H9 (cell line): Measurements from ENCODE around the gene MIS12. TPM values are rescaled to one million over a fixed set of nuclear protein-coding genes. Genes with fewer than 3 reads are reported as not detected.

Source experiments
- DNase-seq: peaks from one replicate; pipeline ENCODE4 v3.0.0-alpha.2; 2017
- H2AFZ ChIP-seq: one replicate; pipeline ENCODE4 v1.6.1; 2013; ENCODE audit warnings: mild to moderate bottlenecking, low read length, control low read depth, moderate library complexity
- H2AK5ac ChIP-seq: 2 replicates; pipeline ENCODE4 v1.6.1; 2013; ENCODE audit warnings: low read length, control low read depth, mixed read lengths; ENCODE audit not compliant: insufficient read length
- H2BK120ac ChIP-seq: one replicate; pipeline ENCODE4 v1.6.1; 2013; ENCODE audit warnings: low read depth, mild to moderate bottlenecking, low read length, control low read depth, inconsistent platforms; ENCODE audit not compliant: poor library complexity, severe bottlenecking
- H2BK12ac ChIP-seq: 2 replicates; pipeline ENCODE4 v1.6.1; 2013; ENCODE audit warnings: low read length, control low read depth, mixed read lengths, low read depth; ENCODE audit not compliant: insufficient read length
- H2BK15ac ChIP-seq: 2 replicates; pipeline ENCODE4 v1.6.1; 2013; ENCODE audit warnings: low read depth, low read length, control low read depth
- H2BK20ac ChIP-seq: one replicate; pipeline ENCODE4 v1.6.1; 2013; ENCODE audit warnings: low read depth, mild to moderate bottlenecking, low read length, control low read depth, inconsistent platforms; ENCODE audit not compliant: poor library complexity, severe bottlenecking
- H2BK5ac ChIP-seq: 2 replicates; pipeline ENCODE4 v1.6.1; 2013; ENCODE audit warnings: low read length, control low read depth, mixed read lengths; ENCODE audit not compliant: insufficient read length
- H3K14ac ChIP-seq: 2 replicates; pipeline ENCODE4 v1.6.1; 2013; ENCODE audit warnings: low read length, control low read depth; ENCODE audit not compliant: insufficient read depth
- H3K18ac ChIP-seq: 2 replicates; pipeline ENCODE4 v1.6.1; 2013; ENCODE audit warnings: low read depth, mild to moderate bottlenecking, mixed read lengths, low read length, control low read depth; ENCODE audit not compliant: insufficient read length
- H3K23ac ChIP-seq: 2 replicates; pipeline ENCODE4 v1.6.1; 2013; ENCODE audit warnings: low read length, control low read depth, mixed read lengths, low read depth; ENCODE audit not compliant: insufficient read length
- H3K23me2 ChIP-seq: 2 replicates; pipeline ENCODE4 v1.6.1; 2013; ENCODE audit warnings: low read depth, mild to moderate bottlenecking, mixed read lengths, low read length, control low read depth; ENCODE audit not compliant: insufficient read length, poor library complexity, severe bottlenecking
- H3K27ac ChIP-seq: 2 replicates; pipeline ENCODE4 v1.5.1; 2013; ENCODE audit warnings: low read length, control low read depth, mixed read lengths, low read depth; ENCODE audit not compliant: insufficient read length
- H3K27me3 ChIP-seq: 2 replicates; pipeline ENCODE4 v1.6.1; 2013; ENCODE audit warnings: low read length, control low read depth, inconsistent platforms; ENCODE audit not compliant: insufficient read depth
- H3K4ac ChIP-seq: 2 replicates; pipeline ENCODE4 v1.6.1; 2013; ENCODE audit warnings: low read depth, mild to moderate bottlenecking, control low read depth, inconsistent platforms, low read length, moderate library complexity
- H3K4me1 ChIP-seq: 2 replicates; pipeline ENCODE4 v1.6.1; 2013; ENCODE audit warnings: low read length, control low read depth, inconsistent platforms; ENCODE audit not compliant: insufficient read depth
- H3K4me2 ChIP-seq: 2 replicates; pipeline ENCODE4 v1.6.1; 2013; ENCODE audit warnings: low read length, control low read depth, mixed read lengths; ENCODE audit not compliant: insufficient read length, insufficient read depth
- H3K56ac ChIP-seq: 2 replicates; pipeline ENCODE4 v1.6.1; 2013; ENCODE audit warnings: low read depth, mild to moderate bottlenecking, mixed read lengths, low read length, control low read depth; ENCODE audit not compliant: insufficient read length
- H3K79me1 ChIP-seq: 2 replicates; pipeline ENCODE4 v1.6.1; 2013; ENCODE audit warnings: low read depth, mild to moderate bottlenecking, moderate library complexity, low read length, control low read depth, inconsistent platforms; ENCODE audit not compliant: insufficient read depth, poor library complexity, severe bottlenecking
- H3K79me2 ChIP-seq: 2 replicates; pipeline ENCODE4 v1.6.1; 2013; ENCODE audit warnings: low read length, control low read depth, inconsistent platforms; ENCODE audit not compliant: insufficient read depth
- H3K9ac ChIP-seq: 2 replicates; pipeline ENCODE4 v1.6.1; 2013; ENCODE audit warnings: low read length, control low read depth, mixed read lengths; ENCODE audit not compliant: insufficient read length; ENCODE audit errors: extremely low read depth
- H3K9me3 ChIP-seq: one replicate; pipeline ENCODE4 v1.6.1; 2013; ENCODE audit warnings: low read depth, low read length, inconsistent platforms; ENCODE audit not compliant: control insufficient read depth
- H3T11ph ChIP-seq: one replicate; pipeline ENCODE4 v1.6.1; 2013; ENCODE audit warnings: mild to moderate bottlenecking, low read length, control low read depth, inconsistent platforms
- H4K20me1 ChIP-seq: one replicate; pipeline ENCODE4 v1.6.1; 2013; ENCODE audit not compliant: control insufficient read depth, insufficient read length, insufficient read depth
- H4K5ac ChIP-seq: 2 replicates; pipeline ENCODE4 v1.6.1; 2013; ENCODE audit warnings: low read depth, mild to moderate bottlenecking, mixed read lengths, low read length, control low read depth; ENCODE audit not compliant: insufficient read length
- H4K8ac ChIP-seq: replicated peaks from 2 replicates; pipeline ENCODE4 v1.6.1; 2013; ENCODE audit warnings: low read length, control low read depth, mixed read lengths, low read depth; ENCODE audit not compliant: insufficient read length
- H4K91ac ChIP-seq: 2 replicates; pipeline ENCODE4 v1.6.1; 2013; ENCODE audit warnings: low read depth, mild to moderate bottlenecking, moderate library complexity, mixed read lengths, low read length, control low read depth; ENCODE audit not compliant: insufficient read length
- H3K27ac Mint-ChIP-seq, 3 experiments: 2 replicates in 2 of 3; 3 replicates in 1 of 3; pipeline ENCODE4 v1.8.0; 2020 to 2021; ENCODE audit warnings: mixed read lengths in 3 of 3, mild to moderate bottlenecking in 1 of 3, moderate library complexity in 1 of 3
- H3K27me3 Mint-ChIP-seq: 2 replicates; pipeline ENCODE4 v1.8.0; 2021; ENCODE audit warnings: low read depth, mild to moderate bottlenecking, moderate library complexity, mixed read lengths
- H3K36me3 Mint-ChIP-seq, 3 experiments: 2 replicates in 2 of 3; 3 replicates in 1 of 3; pipeline ENCODE4 v1.8.0; 2020 to 2021; ENCODE audit warnings: low read depth in 3 of 3, mixed read lengths in 3 of 3; ENCODE audit not compliant: insufficient read depth in 1 of 3
- H3K4me1 Mint-ChIP-seq, 2 experiments: 2 replicates each; pipeline ENCODE4 v1.8.0; 2020; ENCODE audit warnings: mixed read lengths in 2 of 2
- H3K4me3 Mint-ChIP-seq, 2 experiments: 2 replicates in 1 of 2; 3 replicates in 1 of 2; pipeline ENCODE4 v1.8.0; 2020 to 2021; ENCODE audit warnings: mild to moderate bottlenecking in 2 of 2, mixed read lengths in 2 of 2, moderate library complexity in 1 of 2
- H3K9me3 Mint-ChIP-seq, 2 experiments: 2 replicates in 1 of 2; 3 replicates in 1 of 2; pipeline ENCODE4 v1.8.0; 2020; ENCODE audit warnings: mild to moderate bottlenecking in 2 of 2, mixed read lengths in 2 of 2, moderate library complexity in 1 of 2
- WGBS: extraction: QIAGEN DNeasy Blood & Tissue Kit; methylation state at CpG from one replicate; pipeline ENCODE4 v1.1.7; 2013; ENCODE audit warnings: missing lambda C conversion rate, low lambda C conversion rate, mixed read lengths; ENCODE audit not compliant: insufficient read length; ENCODE audit errors: extremely low coverage; 5-methylcytosine and 5-hydroxymethylcytosine counted together
- total RNA-seq: library from RNA; stranded (reverse); gene quantifications from 2 replicates; pipeline ENCODE4 v1.2.1, GENCODE V29; 2021
- TF ChIP-seq, protein P1 (sequence below): fragments of 200-600 bp; sonication (generic); conservative IDR thresholded peaks from 3 replicates; pipeline ENCODE4 v1.8.0; 2021; ENCODE audit warnings: antibody characterized with exemption, mild to moderate bottlenecking

MIS12 gene
- total RNA-seq, 1 experiment from 2014 or later: 30.7 TPM

DNA sequence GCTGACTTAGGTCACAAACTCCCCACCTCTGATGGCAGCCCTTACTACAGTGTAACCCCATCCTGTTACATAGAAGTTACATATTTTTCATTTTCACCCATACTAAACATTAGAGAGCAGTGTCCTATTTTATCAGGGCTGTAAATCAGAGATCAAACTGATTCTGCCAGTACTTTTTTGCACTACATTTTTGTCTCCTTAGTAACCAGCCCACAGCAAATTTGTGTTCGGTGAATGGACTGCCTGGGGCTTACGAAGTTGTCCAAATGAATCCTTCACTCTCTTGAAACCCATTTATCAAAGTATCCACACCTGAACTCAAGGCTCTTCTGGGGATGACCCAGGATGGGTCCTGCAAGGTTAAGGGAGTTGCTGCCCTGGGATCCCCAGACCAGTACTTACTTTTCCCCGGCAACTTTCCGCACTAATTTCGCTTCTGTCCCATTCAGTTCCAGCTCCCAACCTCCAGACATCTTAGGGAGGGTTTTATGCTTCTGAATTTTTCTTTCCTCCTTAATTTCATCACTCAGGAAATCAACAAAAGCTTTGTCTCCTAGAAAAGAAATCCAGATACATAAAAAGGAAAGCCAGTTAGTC lies 48.5 kb upstream of the MIS12 start:
- no peak for DNase-seq
- Histone ChIP-seq H3K18ac (no peak overlapping the region), H2AK5ac (no peak overlapping the region), H3K4me2 (peak overlapping the region; percentile 94), H2BK15ac (no peak overlapping the region), H3K79me1 (peaks cover 6% of the 10 kb centered on the region), H4K8ac (no peak overlapping the region), H3K79me2 (peaks cover 15% of the 10 kb centered on the region; the same call in 1 of the 2 replicates), H4K20me1 (no peaks in the 10 kb centered on the region), H2BK20ac (no peak overlapping the region), H3K27ac (no peak overlapping the region), H3K9ac (peak overlapping the region; percentile 89), H3K14ac (no peak overlapping the region), H3K9me3 (no peaks in the 10 kb centered on the region), H2AFZ (no peak overlapping the region), H3K23ac (no peak overlapping the region), H2BK120ac (no peak overlapping the region), H2BK12ac (no peak overlapping the region), H3K56ac (no peak overlapping the region), H3K4ac (no peak overlapping the region), H4K5ac (no peak overlapping the region), H2BK5ac (no peak overlapping the region), H3K4me1 (no peaks in the 10 kb centered on the region; the same call in 1 of the 2 replicates), H3K23me2 (no peaks in the 10 kb centered on the region), H4K91ac (no peak overlapping the region), H3T11ph (no peak overlapping the region), H3K27me3 (no peaks in the 10 kb centered on the region)
- peaks cover 20 to 23% of the 10 kb centered on the region in 2 experiments for H3K4me1 Mint-ChIP-seq
- peak overlapping the region; percentile 32 to 55 (median 38); a peak in 4 of 7 replicates for H3K27ac Mint-ChIP-seq
- TF ChIP-seq, protein P1, sequence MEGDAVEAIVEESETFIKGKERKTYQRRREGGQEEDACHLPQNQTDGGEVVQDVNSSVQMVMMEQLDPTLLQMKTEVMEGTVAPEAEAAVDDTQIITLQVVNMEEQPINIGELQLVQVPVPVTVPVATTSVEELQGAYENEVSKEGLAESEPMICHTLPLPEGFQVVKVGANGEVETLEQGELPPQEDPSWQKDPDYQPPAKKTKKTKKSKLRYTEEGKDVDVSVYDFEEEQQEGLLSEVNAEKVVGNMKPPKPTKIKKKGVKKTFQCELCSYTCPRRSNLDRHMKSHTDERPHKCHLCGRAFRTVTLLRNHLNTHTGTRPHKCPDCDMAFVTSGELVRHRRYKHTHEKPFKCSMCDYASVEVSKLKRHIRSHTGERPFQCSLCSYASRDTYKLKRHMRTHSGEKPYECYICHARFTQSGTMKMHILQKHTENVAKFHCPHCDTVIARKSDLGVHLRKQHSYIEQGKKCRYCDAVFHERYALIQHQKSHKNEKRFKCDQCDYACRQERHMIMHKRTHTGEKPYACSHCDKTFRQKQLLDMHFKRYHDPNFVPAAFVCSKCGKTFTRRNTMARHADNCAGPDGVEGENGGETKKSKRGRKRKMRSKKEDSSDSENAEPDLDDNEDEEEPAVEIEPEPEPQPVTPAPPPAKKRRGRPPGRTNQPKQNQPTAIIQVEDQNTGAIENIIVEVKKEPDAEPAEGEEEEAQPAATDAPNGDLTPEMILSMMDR: no peak
- WGBS: no CpG with 5 or more reads among the region's 5 CpGs
- peak overlapping the region; percentile 85 to 86 for H3K4me3 Mint-ChIP-seq
- peaks cover 38 to 66% (median 55%) of the 10 kb centered on the region in 3 experiments for H3K36me3 Mint-ChIP-seq
- no peaks in the 10 kb centered on the region for H3K27me3 Mint-ChIP-seq
- no peaks in the 10 kb centered on the region for H3K9me3 Mint-ChIP-seq
